ENCODE measurements around the gene LZTR1.
"Not testable (repeated sequence)": the region's sequence is repeated elsewhere in the genome, so short reads cannot be mapped to it uniquely, and the experiment has no call there.

Gene LZTR1

DNA sequence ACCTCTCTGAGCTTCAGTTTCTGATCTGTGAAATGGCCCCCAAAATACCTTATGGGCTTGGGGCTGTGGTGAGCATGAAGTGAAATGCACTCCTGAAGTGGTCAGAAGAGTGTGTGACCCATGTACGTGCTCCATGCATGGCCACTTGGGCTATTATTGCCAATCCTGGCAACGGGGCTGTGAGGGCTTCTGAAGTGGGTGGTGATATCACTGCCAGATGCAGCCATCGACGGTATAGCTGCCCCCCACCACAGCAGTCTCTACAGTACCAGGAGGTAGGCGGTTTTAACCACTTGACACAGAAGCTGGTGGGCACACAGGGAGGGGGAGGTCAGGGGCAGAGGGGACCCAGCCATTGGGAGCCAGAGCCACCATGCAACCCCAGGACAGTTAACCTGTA lies 66.4 kb downstream of the LZTR1 start:
- H3K4me1 ChIP-seq (ENCODE audit: control extremely low read depth in 1 of 4, control insufficient read depth in 4 of 4, insufficient read depth in 4 of 4, low read length in 3 of 4) = peaks cover 0 to 25% (median 21%) of the 10 kb centered on the region in 4 experiments
- CTCF ChIA-PET; POLR2A ChIA-PET; H3K27me3 ChIP-seq (replicated peaks in 2 of 5; ENCODE audit: control insufficient read depth in 4 of 5, insufficient read depth in 5 of 5, low read length in 4 of 5); H3K36me3 ChIP-seq (ENCODE audit: control insufficient read depth in 4 of 4, insufficient read depth in 4 of 4, low read length in 3 of 4); H3K27ac ChIP-seq (ENCODE audit: insufficient read depth in 1 of 2, low read depth in 1 of 2, low read length in 2 of 2, poor library complexity in 1 of 2, severe bottlenecking in 2 of 2); H3K9me3 ChIP-seq (ENCODE audit: control extremely low read depth in 1 of 5, control insufficient read depth in 4 of 5, insufficient read depth in 2 of 5, low read depth in 1 of 5, low read length in 4 of 5); H3K4me3 ChIP-seq (ENCODE audit: control insufficient read depth in 1 of 7, extremely low read depth in 1 of 7, insufficient read depth in 4 of 7, low read depth in 2 of 7, low read length in 6 of 7); DNase-seq: not testable (repeated sequence)
- 63% methylated on average over 2 of the region's 5 CpGs for WGBS (ENCODE audit: insufficient coverage)

All from common myeloid progenitor, CD34-positive (primary cell).